DOHH2 (cell line): Measurements from ENCODE around the gene STON2.

Experiments used
- CTCF ChIP-seq: fragments of 200-600 bp; sonication (generic); IDR thresholded peaks from one replicate; pipeline ENCODE4 v1.5.1; 2014; ENCODE audit warnings: antibody characterized with exemption, mild to moderate bottlenecking, low read depth, low read length; ENCODE audit not compliant: poor library complexity, severe bottlenecking
- EZH2phosphoT487 ChIP-seq: fragments of 200-600 bp; sonication (generic); IDR thresholded peaks from 2 replicates; pipeline ENCODE4 v1.6.1; 2017; ENCODE audit warnings: borderline replicate concordance, mild to moderate bottlenecking, antibody characterized with exemption, low read length, moderate library complexity, mixed read lengths

DNA sequence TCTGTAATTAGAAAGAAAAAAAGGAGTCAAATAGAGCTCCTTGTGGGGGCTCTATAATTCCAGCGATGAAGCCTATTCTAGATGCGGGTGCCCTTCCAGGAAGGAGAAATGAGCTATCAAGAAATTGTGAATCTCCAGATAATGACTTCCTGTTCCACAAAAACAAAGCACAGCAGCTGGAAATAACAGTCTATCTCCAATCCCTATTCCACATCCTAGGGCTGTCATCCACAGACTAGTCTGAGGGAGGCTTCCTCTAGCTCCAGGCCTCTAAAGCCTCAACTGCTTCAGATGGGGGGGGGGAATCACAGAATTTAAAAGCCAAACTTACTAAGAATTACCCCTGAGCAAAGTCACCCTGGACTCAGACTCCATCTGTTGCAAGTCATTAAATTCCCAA, 102.0 kb downstream of the STON2 start:
- no peak for TF ChIP-seq CTCF
- no peak for TF ChIP-seq EZH2phosphoT487
